GM23338 (cell line): Measurements from ENCODE around the gene SENP6. TPM values are rescaled to one million over a fixed set of nuclear protein-coding genes. Genes with fewer than 3 reads are reported as not detected.
"Not testable (repeated sequence)": the region's sequence is repeated elsewhere in the genome, so short reads cannot be mapped to it uniquely, and the experiment has no call there.

Experiments used
- ATAC-seq: fragments of 200-7000 bp; cut with Tn5 transposase; 3 replicates; pipeline ENCODE4 v1.9.1; 2020
- DNase-seq: peaks from one replicate; pipeline ENCODE4 v3.0.0-alpha.2; 2015; ENCODE audit warnings: low spot score
- H2AFZ ChIP-seq: fragments of 200-600 bp; sonication (generic); 2 replicates; pipeline ENCODE4 v1.8.0; 2016; ENCODE audit warnings: antibody characterized with exemption, mild to moderate bottlenecking, moderate library complexity
- H3F3A ChIP-seq: fragments of 200-600 bp; sonication (generic); replicated peaks from 2 replicates; pipeline ENCODE4 v1.8.0; 2017; ENCODE audit warnings: antibody characterized with exemption, mixed run types, low read depth
- H3K27ac ChIP-seq: fragments of 200-600 bp; sonication (generic); 2 replicates; pipeline ENCODE4 v1.6.1; 2016; ENCODE audit warnings: low read depth
- H3K27me3 ChIP-seq: fragments of 200-600 bp; sonication (generic); 2 replicates; pipeline ENCODE4 v1.8.0; 2016; ENCODE audit warnings: mild to moderate bottlenecking, mixed run types, moderate library complexity; ENCODE audit not compliant: insufficient read depth
- H3K36me3 ChIP-seq: fragments of 200-600 bp; sonication (generic); 2 replicates; pipeline ENCODE4 v1.8.0; 2016; ENCODE audit warnings: mild to moderate bottlenecking; ENCODE audit not compliant: insufficient read depth
- H3K4me1 ChIP-seq: fragments of 200-600 bp; sonication (generic); 2 replicates; pipeline ENCODE4 v1.8.0; 2016; ENCODE audit warnings: mild to moderate bottlenecking, moderate library complexity; ENCODE audit not compliant: insufficient read depth
- H3K4me2 ChIP-seq: fragments of 200-600 bp; sonication (generic); 2 replicates; pipeline ENCODE4 v1.7.1; 2017; ENCODE audit warnings: mixed run types
- H3K4me3 ChIP-seq: fragments of 200-600 bp; sonication (generic); 2 replicates; pipeline ENCODE4 v1.6.1; 2016; ENCODE audit warnings: mixed run types
- H3K79me2 ChIP-seq: fragments of 200-600 bp; sonication (generic); replicated peaks from 2 replicates; pipeline ENCODE4 v1.8.0; 2017; ENCODE audit warnings: mild to moderate bottlenecking; ENCODE audit not compliant: insufficient read depth
- H3K9me2 ChIP-seq: fragments of 200-600 bp; sonication (generic); 2 replicates; pipeline ENCODE4 v1.8.0; 2017; ENCODE audit not compliant: insufficient read depth
- H4K20me1 ChIP-seq: fragments of 200-600 bp; sonication (generic); replicated peaks from 2 replicates; pipeline ENCODE4 v1.8.0; 2017; ENCODE audit warnings: mild to moderate bottlenecking; ENCODE audit not compliant: insufficient read depth
- H3K27ac Mint-ChIP-seq: 2 replicates; pipeline ENCODE4 v1.8.0; 2020; ENCODE audit warnings: inconsistent platforms, mild to moderate bottlenecking, moderate library complexity, mixed read lengths
- H3K27me3 Mint-ChIP-seq: 3 replicates; pipeline ENCODE4 v1.8.0; 2022; ENCODE audit warnings: low read depth, mild to moderate bottlenecking, moderate library complexity, mixed read lengths, inconsistent platforms; ENCODE audit not compliant: insufficient read depth, poor library complexity
- H3K36me3 Mint-ChIP-seq: 3 replicates; pipeline ENCODE4 v1.8.0; 2021; ENCODE audit warnings: low read depth, mild to moderate bottlenecking, inconsistent platforms, moderate library complexity, mixed read lengths
- H3K4me1 Mint-ChIP-seq: 3 replicates; pipeline ENCODE4 v1.8.0; 2020; ENCODE audit warnings: mild to moderate bottlenecking, inconsistent platforms, mixed read lengths
- H3K4me3 Mint-ChIP-seq: 3 replicates; pipeline ENCODE4 v1.8.0; 2021; ENCODE audit warnings: moderate library complexity, mild to moderate bottlenecking, inconsistent platforms, mixed read lengths
- H3K9me3 Mint-ChIP-seq: 3 replicates; pipeline ENCODE4 v1.8.0; 2020; ENCODE audit warnings: moderate library complexity, mild to moderate bottlenecking, inconsistent platforms, mixed read lengths
- CREB1 ChIP-seq: fragments of 250-450 bp; sonication (Bioruptor Pico); IDR thresholded peaks from 2 replicates; pipeline ENCODE4 v1.5.0; 2020; ENCODE audit warnings: low read depth, mild to moderate bottlenecking, moderate library complexity
- ETS1 ChIP-seq: IDR thresholded peaks from 2 replicates; pipeline ENCODE4 v1.6.1; 2016; ENCODE audit warnings: antibody characterized with exemption
- EZH2phosphoT487 ChIP-seq: fragments of 200-600 bp; sonication (generic); IDR thresholded peaks from one replicate; pipeline ENCODE4 v1.8.1; 2018; ENCODE audit warnings: antibody characterized with exemption; ENCODE audit not compliant: unreplicated experiment
- JUNB ChIP-seq: IDR thresholded peaks from one replicate; pipeline ENCODE4 v1.6.1; 2016; ENCODE audit warnings: antibody characterized with exemption; ENCODE audit not compliant: unreplicated experiment
- NANOG ChIP-seq: IDR thresholded peaks from 2 replicates; pipeline ENCODE4 v1.6.1; 2016; ENCODE audit warnings: antibody characterized with exemption, borderline replicate concordance
- POLR2AphosphoS5 ChIP-seq: IDR thresholded peaks from 2 replicates; pipeline ENCODE4 v1.6.1; 2016; ENCODE audit warnings: antibody characterized with exemption, low read depth
- STAT1 ChIP-seq: IDR thresholded peaks from one replicate; pipeline ENCODE4 v1.6.1; 2016; ENCODE audit warnings: antibody characterized with exemption; ENCODE audit not compliant: unreplicated experiment
- ZNF114 ChIP-seq: fragments of 250-450 bp; sonication (Bioruptor Pico); IDR thresholded peaks from 2 replicates; pipeline ENCODE4 v1.5.0; 2020; ENCODE audit warnings: mild to moderate bottlenecking, moderate library complexity
- ZNF331 ChIP-seq: fragments of 250-450 bp; sonication (Bioruptor Pico); IDR thresholded peaks from 2 replicates; pipeline ENCODE4 v1.5.0; 2020; ENCODE audit warnings: low read depth, mild to moderate bottlenecking, moderate library complexity
- ZNF462 ChIP-seq: fragments of 250-450 bp; sonication (Bioruptor Pico); IDR thresholded peaks from 2 replicates; pipeline ENCODE4 v1.5.0; 2020; ENCODE audit warnings: mild to moderate bottlenecking, moderate library complexity
- polyA plus RNA-seq: library from polyadenylated mRNA; unstranded; fragments of >200 nt; fragmentation: Nextera tagmentation; extraction: Ambion mirVana; gene quantifications from 2 replicates; pipeline ENCODE4 v1.2.1, GENCODE V29; 2016
- total RNA-seq: library from RNA; depleted of rRNA; stranded (reverse); fragments of >200 nt; shearing (Covaris generic); gene quantifications from 2 replicates; pipeline ENCODE4 v1.2.3, GENCODE V29; 2014

Gene SENP6
- total and polyA plus RNA-seq, 2 experiments from 2014 or later, result 66.6 to 114 TPM

- TF ChIP-seq ZNF462 (CRISPR knock-in tag), result no peak
- no peak for TF ChIP-seq CREB1
- no peak for TF ChIP-seq STAT1
- no peak for TF ChIP-seq JUNB
- no peak for TF ChIP-seq ZNF114
- no peak for TF ChIP-seq ETS1
- TF ChIP-seq EZH2phosphoT487, result no peak
- TF ChIP-seq NANOG, result no peak
- TF ChIP-seq ZNF331 (CRISPR knock-in tag), result no peak
- TF ChIP-seq POLR2AphosphoS5, result no peak
Measured at GRCh38 chr6:75568965-75569364, 32.7 kb upstream of the SENP6 start (continued).

GRCh38 chr6:75570671-75571070, 31.0 kb upstream of the SENP6 start:
- not testable (repeated sequence) for H3K27ac ChIP-seq, H3F3A ChIP-seq, H3K27ac Mint-ChIP-seq, H3K27me3 ChIP-seq, H3K4me3 ChIP-seq, H3K4me2 ChIP-seq, H3K4me3 Mint-ChIP-seq, H2AFZ ChIP-seq, ATAC-seq, H4K20me1 ChIP-seq, H3K9me2 ChIP-seq, H3K27me3 Mint-ChIP-seq, H3K79me2 ChIP-seq, H3K36me3 ChIP-seq, DNase-seq, H3K4me1 Mint-ChIP-seq, H3K4me1 ChIP-seq
- Mint-ChIP-seq H3K9me3 (peaks cover 24% of the 10 kb centered on the region), H3K36me3 (peaks cover 13% of the 10 kb centered on the region)
